ENCODE data around the gene EFNB3. TPM values are rescaled to one million over a fixed set of nuclear protein-coding genes. Genes with fewer than 3 reads are reported as not detected.

EFNB3 gene
- total RNA-seq, 1 experiment from 2014 or later = 5.1 TPM

- H3K36me3 Mint-ChIP-seq (ENCODE audit: insufficient read depth, unreplicated experiment) = peaks cover 12% of the 10 kb centered on the region
- POLR2A ChIA-PET = no interaction called here
Observed at GRCh38 chr17:7667656-7668406, 37.2 kb upstream of the EFNB3 start.

GRCh38 chr17:7668482-7668881 is 36.5 kb upstream of the EFNB3 start:
- BruUV-seq (replicated peaks) = no TSS peak

More at GRCh38 chr17:7667656-7668406, 37.2 kb upstream of the EFNB3 start:
- no peaks in the 10 kb centered on the region for H3K4me1 Mint-ChIP-seq (ENCODE audit: low read depth, unreplicated experiment)
- H3K4me3 Mint-ChIP-seq (ENCODE audit: unreplicated experiment) = no peak overlapping the region
- Histone ChIP-seq H3K36me3 (ENCODE audit: control insufficient read depth, insufficient read depth, low read length) (no peaks in the 10 kb centered on the region), H3K4me3 (ENCODE audit: low read depth, low read length) (no peak overlapping the region), H3K4me1 (no peaks in the 10 kb centered on the region), H3K9me3 (no peaks in the 10 kb centered on the region), H3K27me3 (replicated peaks; ENCODE audit: control insufficient read depth, insufficient read depth, low read length) (no peaks in the 10 kb centered on the region)
- intact Hi-C loops (cut with micrococcal nuclease; ENCODE audit: unreplicated experiment) = no loop called here
- no TSS peak for BruUV-seq (replicated peaks)
- no peak for TF ChIP-seq CTCF (IDR thresholded peaks at IDR 0.05; ENCODE audit: insufficient read depth in 1 of 2, low read depth in 1 of 2, low read length in 1 of 2, severe bottlenecking in 1 of 2, unreplicated experiment in 1 of 2)
- H3K9me3 Mint-ChIP-seq (ENCODE audit: unreplicated experiment) = no peaks in the 10 kb centered on the region
- H3K27me3 Mint-ChIP-seq (ENCODE audit: insufficient read depth, unreplicated experiment) = no peaks in the 10 kb centered on the region
- no peak for DNase-seq
- no peak overlapping the region for H3K27ac Mint-ChIP-seq (ENCODE audit: unreplicated experiment)
- CTCF ChIA-PET = no interaction called here

GRCh38 chr17:7673239-7673638 is 31.8 kb upstream of the EFNB3 start:
- intact Hi-C loops (cut with micrococcal nuclease; ENCODE audit: unreplicated experiment) = no loop called here
- Histone ChIP-seq H3K4me3 (ENCODE audit: low read depth, low read length) (no peak overlapping the region), H3K36me3 (ENCODE audit: control insufficient read depth, insufficient read depth, low read length) (no peaks in the 10 kb centered on the region; the same call in 1 of the 2 replicates), H3K4me1 (no peaks in the 10 kb centered on the region), H3K27me3 (replicated peaks; ENCODE audit: control insufficient read depth, insufficient read depth, low read length) (no peaks in the 10 kb centered on the region), H3K9me3 (no peaks in the 10 kb centered on the region)
- Mint-ChIP-seq H3K27me3 (ENCODE audit: insufficient read depth, unreplicated experiment) (no peaks in the 10 kb centered on the region), H3K27ac (ENCODE audit: unreplicated experiment) (no peak overlapping the region), H3K4me3 (ENCODE audit: unreplicated experiment) (no peak overlapping the region), H3K4me1 (ENCODE audit: low read depth, unreplicated experiment) (no peaks in the 10 kb centered on the region), H3K36me3 (ENCODE audit: insufficient read depth, unreplicated experiment) (peaks cover 45% of the 10 kb centered on the region), H3K9me3 (ENCODE audit: unreplicated experiment) (peaks cover 10% of the 10 kb centered on the region)
- TF ChIP-seq CTCF (IDR thresholded peaks at IDR 0.05; ENCODE audit: insufficient read depth in 1 of 2, low read depth in 1 of 2, low read length in 1 of 2, severe bottlenecking in 1 of 2, unreplicated experiment in 1 of 2) = no peak
- CTCF ChIA-PET = no interaction called here
- BruUV-seq (replicated peaks) = no TSS peak
- peak in 1 of 2 experiments; percentile 10 for DNase-seq
- POLR2A ChIA-PET = interaction anchor here (0.6 kb wide), 1 partner anchor 40 kb away, joined by 5 read pairs; no protein-coding TSS in a partner anchor

More at GRCh38 chr17:7668482-7668881, 36.5 kb upstream of the EFNB3 start:
- ChIA-PET CTCF (no interaction called here), POLR2A (no interaction called here)
- H3K27me3 Mint-ChIP-seq (ENCODE audit: insufficient read depth, unreplicated experiment) = no peaks in the 10 kb centered on the region
- no peaks in the 10 kb centered on the region for H3K27me3 ChIP-seq (replicated peaks; ENCODE audit: control insufficient read depth, insufficient read depth, low read length)
- no peaks in the 10 kb centered on the region for H3K4me1 ChIP-seq
- H3K4me1 Mint-ChIP-seq (ENCODE audit: low read depth, unreplicated experiment) = no peaks in the 10 kb centered on the region
- no peaks in the 10 kb centered on the region for H3K9me3 ChIP-seq
- TF ChIP-seq CTCF (IDR thresholded peaks at IDR 0.05; ENCODE audit: insufficient read depth in 1 of 2, low read depth in 1 of 2, low read length in 1 of 2, severe bottlenecking in 1 of 2, unreplicated experiment in 1 of 2) = no peak
- peaks cover 16% of the 10 kb centered on the region for H3K36me3 Mint-ChIP-seq (ENCODE audit: insufficient read depth, unreplicated experiment)
- H3K4me3 Mint-ChIP-seq (ENCODE audit: unreplicated experiment) = no peak overlapping the region
- H3K4me3 ChIP-seq (ENCODE audit: low read depth, low read length) = no peak overlapping the region
- H3K27ac Mint-ChIP-seq (ENCODE audit: unreplicated experiment) = no peak overlapping the region
- H3K36me3 ChIP-seq (ENCODE audit: control insufficient read depth, insufficient read depth, low read length) = no peaks in the 10 kb centered on the region
- no peak for DNase-seq
- intact Hi-C loops (cut with micrococcal nuclease; ENCODE audit: unreplicated experiment) = no loop called here
- peaks cover 1% of the 10 kb centered on the region for H3K9me3 Mint-ChIP-seq (ENCODE audit: unreplicated experiment)
